Karpas-422 (cell line): ENCODE data around the gene GATA3. TPM values are rescaled to one million over a fixed set of nuclear protein-coding genes. Genes with fewer than 3 reads are reported as not detected.

Experiments used
- DNase-seq: peaks from one replicate; pipeline ENCODE4 v3.0.0-alpha.2; 2015
- H2AFZ ChIP-seq: fragments of 200-600 bp; sonication (generic); 2 replicates; pipeline ENCODE4 v1.6.1; 2014; ENCODE audit warnings: antibody characterized with exemption, low read length, mixed read lengths
- H3K27ac ChIP-seq: fragments of 200-600 bp; sonication (generic); 2 replicates; pipeline ENCODE4 v1.5.1; 2014; ENCODE audit warnings: mild to moderate bottlenecking, low read length, moderate library complexity
- H3K27me3 ChIP-seq: fragments of 200-600 bp; sonication (generic); 2 replicates; pipeline ENCODE4 v1.6.1; 2014; ENCODE audit warnings: low read length, mixed read lengths
- H3K36me3 ChIP-seq: fragments of 200-600 bp; sonication (generic); 2 replicates; pipeline ENCODE4 v1.6.1; 2014; ENCODE audit warnings: low read length, mixed read lengths; ENCODE audit not compliant: insufficient read depth
- H3K4me1 ChIP-seq: fragments of 200-600 bp; sonication (generic); 2 replicates; pipeline ENCODE4 v1.6.1; 2014; ENCODE audit warnings: mild to moderate bottlenecking, low read length, mixed read lengths
- H3K4me2 ChIP-seq: fragments of 200-600 bp; sonication (generic); 2 replicates; pipeline ENCODE4 v1.6.1; 2014; ENCODE audit warnings: low read length, low read depth, mild to moderate bottlenecking; ENCODE audit not compliant: poor library complexity, severe bottlenecking
- H3K4me3 ChIP-seq: fragments of 200-600 bp; sonication (generic); 2 replicates; pipeline ENCODE4 v1.5.1; 2014; ENCODE audit warnings: mild to moderate bottlenecking, antibody characterized with exemption, low read length, mixed read lengths
- H3K79me2 ChIP-seq: fragments of 200-600 bp; sonication (generic); 2 replicates; pipeline ENCODE4 v1.6.1; 2014; ENCODE audit warnings: mild to moderate bottlenecking, low read length, mixed read lengths
- H3K9ac ChIP-seq: fragments of 200-600 bp; sonication (generic); 2 replicates; pipeline ENCODE4 v1.6.0; 2014; ENCODE audit warnings: low read length
- H3K9me2 ChIP-seq: fragments of 200-600 bp; sonication (generic), shearing (Covaris generic); replicated peaks from 2 replicates; pipeline ENCODE4 v1.6.0; 2014; ENCODE audit warnings: mild to moderate bottlenecking, low read length, moderate library complexity; ENCODE audit not compliant: insufficient read depth
- H3K9me3 ChIP-seq: fragments of 300-700, 200-600 bp; sonication (generic); 2 replicates; pipeline ENCODE4 v1.6.1; 2014; ENCODE audit warnings: low read length, mixed read lengths
- H4K20me1 ChIP-seq: fragments of 200-600 bp; sonication (generic); 2 replicates; pipeline ENCODE4 v1.6.1; 2014; ENCODE audit warnings: mild to moderate bottlenecking, antibody characterized with exemption, low read length, low read depth; ENCODE audit not compliant: insufficient read depth
- total RNA-seq: library from RNA; depleted of rRNA; stranded (reverse); fragments of >200 nt; shearing (Covaris generic); gene quantifications from 2 replicates; pipeline ENCODE4 v1.2.3, GENCODE V29; 2014; ENCODE audit warnings: low replicate concordance

GATA3 gene
- total RNA-seq, 1 experiment from 2014 or later = not detected

DNA sequence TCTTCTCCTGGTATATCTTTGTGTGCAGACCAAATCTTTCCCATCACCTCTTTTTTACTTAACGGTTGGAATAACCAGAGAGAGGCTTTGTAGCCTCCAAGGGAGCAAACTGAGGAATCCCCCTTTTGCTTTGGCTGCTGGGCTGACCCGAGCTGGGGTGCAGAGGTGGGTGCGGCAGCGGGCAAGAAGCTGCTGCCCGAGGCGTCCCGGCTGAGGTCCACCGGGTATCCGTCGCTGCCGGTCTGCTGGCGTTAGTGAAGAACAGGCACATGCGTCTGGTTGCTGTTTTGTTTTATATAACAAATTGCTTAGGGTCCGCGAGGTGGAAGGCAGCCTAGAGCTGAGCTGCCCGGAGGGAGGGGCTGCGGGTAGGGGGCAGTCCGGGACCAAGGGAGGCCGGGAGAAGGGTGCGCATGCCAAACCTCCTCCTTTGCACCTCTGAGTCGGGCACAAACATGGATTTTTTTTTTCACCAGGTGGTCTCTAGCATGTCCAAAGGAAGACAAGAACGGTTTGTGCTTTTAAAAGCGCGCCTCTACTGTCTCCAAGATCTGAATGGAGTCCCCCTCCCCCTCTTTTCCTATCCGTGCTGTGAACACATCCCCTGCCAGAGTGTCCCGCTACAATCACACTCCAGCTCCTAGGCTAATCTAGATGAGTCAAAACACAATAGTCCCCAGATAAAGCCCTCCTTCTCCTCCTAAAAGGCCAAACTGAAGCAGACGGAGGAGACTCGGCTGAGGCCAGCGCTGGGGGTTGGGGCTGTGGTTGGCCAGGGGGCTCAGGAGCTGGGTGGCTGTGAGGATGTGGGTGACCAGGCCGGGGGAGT is 6.8 kb upstream of the GATA3 start:
- Histone ChIP-seq H3K79me2 (no peaks in the 10 kb centered on the region), H3K9me2 (no peaks in the 10 kb centered on the region), H3K4me1 (no peaks in the 10 kb centered on the region), H4K20me1 (no peaks in the 10 kb centered on the region), H3K36me3 (no peaks in the 10 kb centered on the region), H3K4me2 (no peak overlapping the region), H3K9ac (no peak overlapping the region), H3K27ac (no peak overlapping the region), H3K4me3 (no peak overlapping the region), H3K27me3 (no peaks in the 10 kb centered on the region), H2AFZ (no peak overlapping the region), H3K9me3 (no peaks in the 10 kb centered on the region)
- no peak for DNase-seq

DNA sequence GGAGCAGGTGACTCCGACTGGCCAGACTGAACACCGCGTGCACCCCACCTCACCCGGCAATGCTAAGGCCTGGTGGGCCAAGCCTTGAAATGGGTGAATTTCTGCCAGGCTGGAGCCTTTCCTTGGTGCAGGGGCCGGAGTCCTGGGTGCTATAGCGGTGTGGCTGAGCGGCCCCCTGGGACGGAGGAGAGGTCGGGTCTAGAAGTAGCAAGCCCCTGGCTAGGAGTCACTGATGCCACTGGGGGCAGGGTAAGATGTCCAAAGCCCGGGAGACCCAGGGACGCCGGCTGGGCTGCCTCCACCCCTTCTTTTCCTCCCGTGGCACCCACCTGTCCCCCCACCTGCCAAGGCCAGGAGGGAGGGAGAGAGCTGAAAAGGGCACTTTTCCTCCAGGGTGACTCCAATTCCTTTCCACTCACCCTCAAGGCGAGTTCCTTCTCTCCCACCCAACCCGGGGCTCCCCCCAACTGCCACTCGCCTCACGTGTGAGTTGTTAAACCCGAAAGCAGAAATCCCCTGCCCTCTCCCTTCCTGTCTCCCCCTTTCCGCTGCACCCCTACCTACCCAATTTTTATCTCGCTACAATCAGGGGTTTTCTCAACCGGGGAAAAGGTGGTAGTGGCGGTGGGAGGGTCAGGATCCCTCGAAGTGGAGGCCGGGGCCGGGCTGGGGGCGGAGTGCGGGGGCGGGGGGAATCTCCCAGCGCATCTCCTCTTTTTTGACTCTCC is 6.0 kb upstream of the GATA3 start:
- Histone ChIP-seq H3K4me3 (no peak overlapping the region), H3K36me3 (no peaks in the 10 kb centered on the region), H3K9ac (no peak overlapping the region), H3K9me3 (no peaks in the 10 kb centered on the region; the same call in 1 of the 2 replicates), H3K27ac (no peak overlapping the region), H3K9me2 (no peaks in the 10 kb centered on the region), H2AFZ (no peak overlapping the region), H3K4me1 (no peaks in the 10 kb centered on the region), H3K27me3 (no peaks in the 10 kb centered on the region), H3K79me2 (no peaks in the 10 kb centered on the region), H3K4me2 (no peak overlapping the region), H4K20me1 (no peaks in the 10 kb centered on the region)
- DNase-seq = no peak

DNA sequence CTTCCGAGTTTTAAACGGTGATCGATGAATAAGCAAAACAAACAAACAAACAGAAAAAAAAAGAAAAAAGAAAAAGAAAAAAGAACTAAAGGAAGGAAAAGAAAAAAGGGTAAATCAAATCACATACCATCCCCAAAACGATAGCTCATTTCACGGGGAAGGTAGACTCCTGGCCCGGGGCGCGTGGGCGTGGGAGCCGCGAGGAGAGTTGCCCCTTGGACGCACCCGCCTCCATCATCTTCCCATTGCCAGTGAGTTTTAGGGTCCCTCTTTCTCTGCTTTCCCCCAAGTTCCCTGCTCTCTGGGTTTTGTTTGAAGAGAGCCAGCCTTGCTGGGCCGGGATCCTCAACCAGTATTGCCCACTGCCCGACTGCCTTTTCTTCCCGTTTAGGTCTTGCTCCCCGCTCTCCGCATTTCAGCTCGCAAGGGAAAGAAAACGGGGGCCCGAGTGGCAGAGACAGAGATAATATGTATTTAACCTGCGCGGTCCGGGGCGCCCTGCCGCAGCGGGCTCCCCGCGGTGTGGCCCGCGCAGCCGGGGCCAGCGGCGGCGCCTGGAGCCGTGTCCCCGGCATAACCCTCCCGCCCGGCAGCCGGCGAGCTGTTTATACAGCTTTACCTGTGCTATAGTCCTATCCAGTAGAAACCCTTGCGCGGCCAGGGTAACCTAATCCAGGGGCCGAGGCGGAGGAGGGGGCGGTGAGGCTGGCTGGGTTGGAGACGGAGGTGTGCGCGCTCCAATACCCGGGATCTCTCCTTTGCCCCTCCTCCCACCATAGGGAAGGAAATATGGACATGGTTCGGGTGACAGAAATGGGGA is 5.2 kb upstream of the GATA3 start:
- no peaks in the 10 kb centered on the region for H3K27me3 ChIP-seq
- no peaks in the 10 kb centered on the region for H3K9me2 ChIP-seq
- H3K9ac ChIP-seq = no peak overlapping the region
- no peak overlapping the region for H2AFZ ChIP-seq
- H4K20me1 ChIP-seq = no peaks in the 10 kb centered on the region
- H3K79me2 ChIP-seq = no peaks in the 10 kb centered on the region
- no peak overlapping the region for H3K4me2 ChIP-seq
- no peaks in the 10 kb centered on the region for H3K36me3 ChIP-seq
- no peaks in the 10 kb centered on the region for H3K4me1 ChIP-seq
- H3K4me3 ChIP-seq = no peak overlapping the region
- no peaks in the 10 kb centered on the region; the same call in 1 of the 2 replicates for H3K9me3 ChIP-seq
- no peak overlapping the region for H3K27ac ChIP-seq
- DNase-seq = no peak

DNA sequence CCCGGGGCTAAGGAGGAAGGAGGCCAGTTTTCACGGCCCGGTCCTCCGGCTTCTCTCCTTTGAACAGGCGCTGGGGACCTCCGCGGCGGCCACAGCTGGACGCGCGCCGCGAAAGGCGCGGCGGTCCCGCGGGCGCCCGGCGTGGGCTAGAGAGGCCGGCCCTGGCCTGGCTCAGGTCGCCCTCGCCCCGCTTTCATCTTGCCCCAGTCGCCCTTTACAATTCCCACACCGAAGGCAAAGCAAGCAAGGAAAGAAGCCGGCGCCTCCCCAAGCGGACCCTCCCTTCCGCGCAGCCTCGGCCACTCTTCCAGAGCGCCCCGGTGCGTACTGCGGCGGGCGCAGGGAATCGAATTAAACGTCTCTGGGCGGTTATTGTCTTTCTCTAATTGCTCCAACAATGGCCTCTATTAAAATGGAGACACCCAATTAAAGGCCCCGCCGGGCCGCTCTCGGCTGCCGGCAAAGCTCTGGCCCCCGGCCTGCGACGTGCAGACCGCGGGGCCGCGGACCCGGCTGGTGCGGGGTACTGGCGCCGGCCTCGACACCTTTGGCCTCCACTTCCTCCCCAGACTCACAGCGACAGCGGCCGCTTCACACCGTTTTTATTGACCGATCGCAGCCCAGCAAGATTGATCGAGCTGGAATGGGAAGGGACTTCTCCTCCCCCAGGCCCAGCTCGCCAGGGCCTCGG is 4.5 kb upstream of the GATA3 start:
- H3K4me3 ChIP-seq = no peak overlapping the region
- H3K9me2 ChIP-seq = no peaks in the 10 kb centered on the region
- no peaks in the 10 kb centered on the region for H4K20me1 ChIP-seq
- no peaks in the 10 kb centered on the region for H3K4me1 ChIP-seq
- H3K27me3 ChIP-seq = no peaks in the 10 kb centered on the region
- H3K4me2 ChIP-seq = no peak overlapping the region
- no peaks in the 10 kb centered on the region; the same call in 1 of the 2 replicates for H3K9me3 ChIP-seq
- DNase-seq = no peak
- no peaks in the 10 kb centered on the region for H3K36me3 ChIP-seq
- no peaks in the 10 kb centered on the region for H3K79me2 ChIP-seq
- H2AFZ ChIP-seq = no peak overlapping the region
- H3K27ac ChIP-seq = no peak overlapping the region
- no peak overlapping the region for H3K9ac ChIP-seq

DNA sequence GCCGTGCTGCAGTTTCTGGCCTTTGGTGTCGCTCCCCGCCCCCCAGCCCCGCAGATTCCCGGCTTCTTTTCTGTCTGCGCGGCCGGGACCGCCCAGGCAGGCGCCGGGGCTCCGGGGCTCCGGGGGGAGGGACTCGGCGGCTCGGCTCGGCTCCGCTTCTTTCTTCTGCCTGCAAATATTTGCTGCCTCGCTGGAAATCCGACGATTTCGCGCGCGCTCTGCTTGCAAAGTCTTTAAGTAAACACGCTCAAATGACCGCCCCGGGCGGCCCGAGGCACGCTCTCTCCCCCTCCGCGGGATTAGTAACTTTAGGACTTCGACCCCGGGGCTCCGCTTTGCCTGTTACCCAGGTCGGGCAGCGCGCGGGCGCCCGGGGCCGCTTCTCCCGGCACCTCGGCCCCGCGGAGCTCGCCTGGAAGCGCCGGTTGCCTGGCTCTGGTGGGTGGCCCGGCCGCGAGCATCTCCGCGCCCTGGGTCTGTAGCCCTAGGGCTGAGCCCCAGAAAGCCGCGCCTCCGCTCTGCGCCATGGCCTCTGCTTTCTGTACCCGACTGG is 3.9 kb upstream of the GATA3 start:
- H3K9me3 ChIP-seq = no peaks in the 10 kb centered on the region; the same call in 1 of the 2 replicates
- H2AFZ ChIP-seq = no peak overlapping the region
- H3K79me2 ChIP-seq = no peaks in the 10 kb centered on the region
- no peak overlapping the region for H3K27ac ChIP-seq
- H3K36me3 ChIP-seq = no peaks in the 10 kb centered on the region
- no peaks in the 10 kb centered on the region for H3K9me2 ChIP-seq
- no peaks in the 10 kb centered on the region for H3K27me3 ChIP-seq
- no peak for DNase-seq
- H3K4me3 ChIP-seq = no peak overlapping the region
- no peaks in the 10 kb centered on the region for H4K20me1 ChIP-seq
- H3K4me1 ChIP-seq = no peaks in the 10 kb centered on the region
- H3K4me2 ChIP-seq = no peak overlapping the region
- H3K9ac ChIP-seq = no peak overlapping the region

DNA sequence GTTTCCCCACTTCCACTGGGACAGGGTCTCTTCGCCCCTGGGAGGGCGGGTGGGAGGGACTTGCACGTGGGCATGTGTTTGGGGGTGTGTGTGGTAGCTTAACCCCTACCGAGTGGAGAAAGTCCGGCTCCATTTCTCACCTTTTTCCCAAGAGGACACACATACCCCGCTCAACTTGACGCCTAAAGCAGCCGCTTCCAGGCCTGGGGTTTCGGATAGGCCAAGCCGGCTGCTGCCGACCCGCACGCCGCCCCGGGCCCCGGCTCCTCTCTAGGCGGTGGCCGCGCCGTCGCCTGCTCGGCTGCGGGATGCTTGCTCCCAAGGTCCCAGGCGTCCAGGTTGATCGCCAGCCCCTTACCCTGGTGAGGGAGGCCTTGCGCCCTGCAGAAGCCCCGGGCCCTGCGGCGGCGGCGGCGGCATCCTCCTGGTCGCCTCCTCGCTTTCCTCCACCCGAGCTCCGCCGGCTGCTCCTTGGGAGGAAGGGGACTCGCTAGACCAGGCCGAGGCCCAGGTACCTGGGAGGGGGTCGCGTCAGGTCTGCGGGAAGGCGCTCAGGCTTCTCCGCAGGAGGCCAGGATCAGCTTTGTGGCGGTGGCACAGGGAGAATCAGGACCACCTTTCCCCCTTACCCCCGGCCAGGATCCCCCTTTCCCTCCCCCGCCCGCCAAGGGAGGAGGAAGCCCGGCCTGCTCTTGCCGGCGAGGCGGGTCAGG is 3.2 kb upstream of the GATA3 start:
- no peaks in the 10 kb centered on the region for H3K27me3 ChIP-seq
- no peak overlapping the region for H3K4me2 ChIP-seq
- H3K36me3 ChIP-seq = no peaks in the 10 kb centered on the region
- no peaks in the 10 kb centered on the region for H3K79me2 ChIP-seq
- H3K27ac ChIP-seq = no peak overlapping the region
- no peak overlapping the region for H3K4me3 ChIP-seq
- no peak overlapping the region for H3K9ac ChIP-seq
- DNase-seq = no peak
- no peaks in the 10 kb centered on the region; the same call in 1 of the 2 replicates for H3K9me3 ChIP-seq
- no peaks in the 10 kb centered on the region for H4K20me1 ChIP-seq
- no peaks in the 10 kb centered on the region for H3K4me1 ChIP-seq
- no peak overlapping the region for H2AFZ ChIP-seq
- no peaks in the 10 kb centered on the region for H3K9me2 ChIP-seq

DNA sequence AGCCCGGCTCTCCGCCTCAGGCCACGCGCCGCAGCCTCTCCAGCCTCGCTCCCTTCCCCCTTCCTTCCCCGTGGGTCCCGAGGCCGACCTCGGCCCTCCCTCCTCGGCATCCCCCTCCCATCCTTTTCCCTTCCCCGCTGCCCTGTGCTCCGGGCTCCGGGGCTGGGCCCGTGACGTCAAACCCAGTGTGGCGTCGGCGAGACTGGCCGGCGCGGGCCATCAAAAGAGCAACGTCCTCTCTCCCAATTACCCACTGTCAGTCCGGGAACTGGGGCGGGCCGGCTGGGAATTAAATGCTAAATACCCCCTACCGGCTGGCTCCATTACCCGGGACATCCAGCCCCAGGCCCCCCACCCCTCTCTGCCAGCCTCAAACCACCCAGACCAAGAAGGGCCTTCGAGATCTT is 2.6 kb upstream of the GATA3 start:
- Histone ChIP-seq H3K9ac (no peak overlapping the region), H3K27ac (no peak overlapping the region), H3K9me3 (no peaks in the 10 kb centered on the region; the same call in 1 of the 2 replicates), H3K79me2 (no peaks in the 10 kb centered on the region), H2AFZ (no peak overlapping the region), H3K4me3 (no peak overlapping the region), H3K4me2 (no peak overlapping the region), H3K36me3 (no peaks in the 10 kb centered on the region), H4K20me1 (no peaks in the 10 kb centered on the region), H3K9me2 (no peaks in the 10 kb centered on the region), H3K4me1 (no peaks in the 10 kb centered on the region), H3K27me3 (no peaks in the 10 kb centered on the region)
- no peak for DNase-seq
